Hindlimb muscle (tissue), 1 donor: Measurements from ENCODE around the gene AGTR1. TPM values are rescaled to one million over a fixed set of nuclear protein-coding genes. Genes with fewer than 3 reads are reported as not detected.
"Not testable (repeated sequence)": the region's sequence is repeated elsewhere in the genome, so short reads cannot be mapped to it uniquely, and the experiment has no call there.

ENCODE experiments used
- DNase-seq: peaks from one replicate; pipeline ENCODE4 v3.0.0-alpha.2; 2013
- polyA plus RNA-seq: library from polyadenylated mRNA; unstranded; fragments of 120-200 nt; gene quantifications from one replicate; pipeline ENCODE4 v1.2.1, GENCODE V29; 2013; ENCODE audit not compliant: insufficient read length

AGTR1 gene
- polyA plus RNA-seq, 1 donor = 31.0 TPM

DNA sequence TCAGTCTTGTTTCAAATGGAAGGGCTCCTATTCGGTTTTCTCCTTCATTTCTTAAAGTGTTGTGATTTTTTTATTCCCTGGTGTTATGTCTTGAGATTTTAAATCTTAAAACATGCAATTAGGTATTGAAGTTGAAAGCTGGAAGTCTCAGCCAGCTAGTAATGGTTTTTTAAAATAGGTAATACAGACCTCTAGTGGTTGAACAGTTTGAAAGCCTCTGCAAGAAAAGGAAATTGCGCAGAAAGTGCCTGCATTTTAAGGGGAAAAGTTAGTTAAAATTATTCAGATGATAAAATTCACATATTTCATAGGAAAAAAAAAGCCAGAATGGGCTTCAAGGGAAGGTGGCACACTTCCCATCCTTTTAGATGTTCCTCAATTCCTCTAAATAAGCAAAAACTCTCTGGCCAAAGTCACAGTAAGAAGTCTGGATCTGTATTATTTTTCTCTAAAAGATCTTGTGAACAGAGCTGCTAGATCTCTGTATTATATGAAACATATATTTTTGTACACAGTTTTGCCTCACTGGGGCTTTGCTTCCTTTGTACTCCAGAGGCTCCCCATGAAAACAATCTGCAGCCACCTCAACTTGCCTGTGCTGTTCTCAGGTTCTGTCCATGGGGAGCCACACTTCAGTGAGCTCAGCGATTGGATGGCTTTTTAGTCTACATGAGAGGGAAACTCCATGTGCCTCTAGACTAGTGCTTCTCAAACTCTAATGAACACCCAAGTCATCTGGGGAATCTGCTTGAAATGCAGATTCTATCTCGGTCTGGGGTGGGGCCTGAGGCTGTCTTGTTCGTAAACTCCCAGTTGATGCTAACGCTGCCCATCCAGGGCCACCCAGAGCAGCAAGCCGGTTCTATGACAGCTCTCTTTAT is 21.5 kb downstream of the AGTR1 start:
- no peak for DNase-seq

DNA sequence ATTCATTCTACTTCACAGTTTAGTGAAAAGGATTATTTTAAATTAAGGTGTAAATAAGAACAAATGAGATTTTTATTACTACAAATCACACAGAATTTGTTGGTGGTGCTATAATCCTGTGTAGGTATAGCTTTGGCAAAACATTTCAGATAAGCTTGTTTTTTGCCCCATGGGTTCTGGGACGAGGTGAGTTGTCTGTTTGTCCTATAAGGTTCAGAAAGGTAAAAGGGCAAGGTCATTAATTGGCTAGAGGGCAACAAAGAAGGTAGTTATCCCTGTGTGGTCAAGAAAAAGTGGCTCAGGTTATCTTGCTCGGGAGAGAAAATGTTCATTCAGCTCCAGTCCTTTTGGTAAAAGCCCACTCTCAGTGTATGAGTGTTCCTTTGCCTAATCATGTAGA is 23.2 kb downstream of the AGTR1 start:
- no peak for DNase-seq

DNA sequence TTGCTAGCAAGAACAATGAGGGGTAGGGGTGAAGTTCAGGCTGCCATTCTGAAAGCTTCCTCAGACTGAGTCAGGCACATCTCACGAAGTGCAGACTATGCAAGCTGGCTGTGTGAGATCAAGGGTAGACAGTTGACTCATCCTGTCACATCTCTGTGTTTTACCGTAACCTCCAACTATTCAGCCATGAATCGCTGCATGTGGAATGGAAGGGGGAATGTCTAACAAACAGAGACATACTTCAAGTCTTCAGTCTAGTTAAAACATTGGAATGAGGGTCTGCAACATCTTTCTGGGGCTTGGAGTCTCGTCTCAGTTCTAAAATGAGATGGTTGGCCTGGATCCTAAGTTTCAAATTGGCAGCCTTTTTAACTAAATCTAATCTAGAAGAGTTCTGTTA is 25.9 kb downstream of the AGTR1 start:
- DNase-seq = no peak

DNA sequence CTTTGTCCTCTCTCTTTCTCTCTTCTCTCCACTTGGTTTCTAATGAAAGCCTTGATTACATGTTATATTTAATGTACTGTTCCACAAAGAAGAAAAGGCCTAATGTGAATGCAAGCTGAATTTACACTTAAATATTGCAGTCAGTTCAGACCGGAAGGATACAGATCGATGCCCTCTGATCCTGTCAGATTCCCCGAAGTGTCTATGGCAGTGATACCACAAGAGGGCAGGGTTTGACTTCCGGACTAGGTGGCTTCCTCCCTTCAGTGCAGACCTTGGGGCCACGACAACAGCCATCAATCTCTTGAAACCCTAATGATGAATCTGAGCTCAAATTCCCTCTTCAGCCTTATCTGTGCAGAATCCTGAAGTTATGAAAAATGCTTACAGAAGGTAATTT is 29.5 kb downstream of the AGTR1 start:
- no peak for DNase-seq

DNA sequence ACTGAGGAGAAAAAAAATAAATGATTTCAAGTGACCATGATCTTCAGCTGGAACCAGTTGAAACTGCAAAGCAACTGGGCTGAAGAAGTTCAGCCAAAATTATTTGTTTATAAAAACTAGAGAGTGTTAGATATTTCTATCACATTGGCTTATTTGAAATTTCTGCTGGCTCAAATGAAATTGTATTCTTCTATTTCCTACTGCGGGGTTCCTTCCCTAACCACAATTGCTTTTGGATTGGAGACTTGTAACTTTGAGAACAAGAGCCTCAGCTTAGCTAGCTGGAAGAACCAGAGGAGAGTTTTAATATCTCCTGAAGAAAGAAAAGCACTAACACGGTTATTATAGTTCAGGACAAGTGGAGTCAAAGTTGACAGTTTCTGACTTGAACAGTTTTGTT is 31.1 kb downstream of the AGTR1 start:
- DNase-seq = no peak

DNA sequence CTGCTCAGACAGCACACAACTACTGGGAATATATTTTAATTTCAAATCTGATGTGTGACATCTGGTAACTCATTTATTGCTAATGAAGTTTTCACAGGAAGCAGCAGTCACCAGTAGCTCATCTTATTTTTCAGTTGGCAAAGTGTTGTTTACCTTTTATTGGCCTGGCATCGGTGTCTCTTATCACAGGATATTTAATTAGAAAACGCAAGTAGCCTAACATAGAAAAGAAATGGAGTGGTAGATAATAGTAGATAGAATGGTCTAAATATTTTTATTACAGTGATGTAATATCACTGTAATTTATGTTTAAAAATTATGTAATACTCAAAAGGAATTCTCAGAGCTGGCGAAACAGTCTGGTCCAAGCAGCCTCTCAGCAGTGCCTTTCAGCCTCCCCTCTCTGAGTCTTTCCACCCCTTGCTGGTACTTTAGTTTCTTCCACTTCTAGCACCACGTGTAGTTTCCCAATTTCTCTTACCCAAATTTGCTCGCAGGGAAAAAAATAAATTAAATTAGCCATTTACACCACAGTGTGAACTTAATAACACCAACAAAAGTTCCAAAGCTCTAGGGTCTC is 31.9 kb downstream of the AGTR1 start:
- DNase-seq = no peak

DNA sequence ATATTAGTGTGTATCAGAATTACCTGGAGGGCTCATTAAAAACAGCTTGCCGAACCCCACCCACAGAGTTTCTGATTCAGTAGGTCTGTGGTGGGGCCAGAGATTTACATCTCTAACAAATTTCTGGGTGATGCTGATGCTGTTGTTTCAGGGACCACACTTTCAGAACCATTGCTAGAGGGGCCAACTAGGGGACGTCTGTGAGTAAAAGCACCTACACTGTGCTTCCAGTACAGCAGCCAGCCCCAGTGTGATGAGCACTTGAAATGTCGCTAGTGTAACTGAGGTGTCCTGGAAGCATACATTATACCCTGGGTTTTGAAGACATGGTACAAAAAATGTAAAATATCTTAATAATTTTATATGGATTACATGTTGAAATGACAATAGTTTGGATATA is 33.0 kb downstream of the AGTR1 start:
- DNase-seq = no peak

DNA sequence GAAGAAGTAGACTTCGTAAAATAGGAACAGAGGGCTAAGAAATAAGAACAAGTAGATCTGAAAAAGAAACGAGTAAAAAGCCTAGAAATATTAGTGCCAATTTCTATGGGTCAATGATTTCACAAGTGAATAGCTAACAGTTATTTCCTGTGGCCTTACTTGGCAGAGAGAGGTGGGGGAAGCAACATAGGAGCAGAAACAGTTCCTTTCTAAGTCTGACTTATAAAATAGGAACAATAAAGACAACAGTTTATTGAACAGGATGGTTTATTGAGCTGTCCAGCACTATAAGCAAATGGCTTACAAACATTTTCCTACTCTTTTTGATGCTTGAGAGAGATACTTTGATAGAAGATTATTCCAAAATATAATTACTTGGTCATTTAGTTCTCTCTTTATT is 37.9 kb downstream of the AGTR1 start:
- no peak for DNase-seq

DNA sequence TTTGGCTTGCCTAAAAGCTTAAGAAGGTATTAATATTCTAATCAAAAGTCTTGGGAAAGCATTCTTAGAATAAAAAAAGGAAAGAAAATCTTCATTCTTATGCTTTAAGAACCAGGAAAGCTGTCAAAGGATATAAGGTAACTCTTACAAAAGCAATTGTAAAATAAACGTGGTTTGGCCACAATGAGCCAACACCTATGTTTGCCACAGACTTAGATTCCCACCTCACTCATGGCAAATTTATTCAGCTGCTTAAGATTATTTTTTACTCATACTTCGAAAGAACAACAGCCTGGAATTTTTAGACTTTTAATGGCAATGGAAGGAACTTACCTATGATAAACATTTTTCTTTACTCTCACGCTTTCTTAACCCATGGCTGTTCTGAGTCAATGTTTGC is 38.4 kb downstream of the AGTR1 start:
- DNase-seq = no peak

DNA sequence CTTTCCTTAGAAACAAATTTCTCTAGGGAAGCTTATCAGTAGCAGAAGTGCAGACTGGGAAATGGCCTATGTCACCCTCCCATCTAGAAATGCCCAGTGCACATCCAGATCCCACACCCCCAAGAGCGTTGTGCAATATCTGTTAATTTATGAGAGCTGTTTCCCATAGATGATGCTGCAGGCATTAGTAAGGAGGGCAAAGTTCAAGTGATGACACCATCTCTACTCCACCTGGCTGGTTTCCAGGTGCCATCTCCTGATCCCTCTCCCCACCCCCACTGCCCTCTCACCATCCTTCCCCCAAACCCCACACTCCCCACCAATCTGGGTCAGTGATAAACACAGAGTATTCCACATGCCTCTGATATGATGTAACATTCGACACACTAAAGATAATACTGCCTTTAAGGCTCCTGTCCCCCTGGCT is 39.4 kb downstream of the AGTR1 start:
- DNase-seq = no peak

DNA sequence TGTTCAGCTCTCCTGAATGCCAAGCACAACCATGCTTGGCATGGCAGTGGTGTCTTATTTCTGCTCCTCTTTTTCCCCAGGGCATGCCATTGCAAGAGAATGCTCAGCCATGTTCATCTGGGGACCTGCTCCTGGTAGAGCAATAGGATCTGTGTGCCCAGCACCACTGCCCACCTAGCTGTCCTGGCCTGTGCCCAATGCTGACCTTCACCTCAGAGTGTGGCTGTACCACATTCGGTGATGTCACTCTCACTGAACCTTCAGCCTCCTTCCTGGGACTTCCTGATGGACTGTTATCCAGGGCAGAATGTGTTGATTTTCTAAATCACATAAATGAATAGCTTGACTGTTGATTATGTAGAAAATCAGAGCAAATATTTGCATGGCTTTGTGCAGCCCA is 42.0 kb downstream of the AGTR1 start:
- no peak for DNase-seq

DNA sequence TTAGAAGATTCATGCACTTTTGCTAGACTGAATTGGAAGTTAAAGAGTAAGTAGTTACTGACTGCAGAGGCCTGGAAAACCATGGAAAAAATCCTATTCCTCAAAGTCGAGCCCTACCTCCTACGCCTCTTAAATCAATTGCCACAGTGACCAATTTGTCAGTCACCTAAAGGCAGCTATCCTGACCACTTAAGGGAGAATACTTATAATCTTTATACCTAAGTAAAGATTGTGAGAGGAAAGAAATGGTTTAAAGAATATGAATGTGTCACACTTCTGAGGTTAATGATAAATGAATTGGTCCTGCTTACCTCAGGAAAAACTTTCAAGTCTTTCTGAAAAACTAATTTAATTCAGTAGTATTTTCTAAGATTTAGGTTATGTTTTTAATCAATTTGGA is 42.6 kb downstream of the AGTR1 start:
- no peak for DNase-seq

DNA sequence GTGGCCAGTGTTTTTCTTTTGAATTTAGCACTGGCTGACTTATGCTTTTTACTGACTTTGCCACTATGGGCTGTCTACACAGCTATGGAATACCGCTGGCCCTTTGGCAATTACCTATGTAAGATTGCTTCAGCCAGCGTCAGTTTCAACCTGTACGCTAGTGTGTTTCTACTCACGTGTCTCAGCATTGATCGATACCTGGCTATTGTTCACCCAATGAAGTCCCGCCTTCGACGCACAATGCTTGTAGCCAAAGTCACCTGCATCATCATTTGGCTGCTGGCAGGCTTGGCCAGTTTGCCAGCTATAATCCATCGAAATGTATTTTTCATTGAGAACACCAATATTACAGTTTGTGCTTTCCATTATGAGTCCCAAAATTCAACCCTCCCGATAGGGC is 43.5 kb downstream of the AGTR1 start:
- no peak for DNase-seq

DNA sequence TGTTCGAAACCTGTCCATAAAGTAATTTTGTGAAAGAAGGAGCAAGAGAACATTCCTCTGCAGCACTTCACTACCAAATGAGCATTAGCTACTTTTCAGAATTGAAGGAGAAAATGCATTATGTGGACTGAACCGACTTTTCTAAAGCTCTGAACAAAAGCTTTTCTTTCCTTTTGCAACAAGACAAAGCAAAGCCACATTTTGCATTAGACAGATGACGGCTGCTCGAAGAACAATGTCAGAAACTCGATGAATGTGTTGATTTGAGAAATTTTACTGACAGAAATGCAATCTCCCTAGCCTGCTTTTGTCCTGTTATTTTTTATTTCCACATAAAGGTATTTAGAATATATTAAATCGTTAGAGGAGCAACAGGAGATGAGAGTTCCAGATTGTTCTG is 44.4 kb downstream of the AGTR1 start:
- no peak for DNase-seq

DNA sequence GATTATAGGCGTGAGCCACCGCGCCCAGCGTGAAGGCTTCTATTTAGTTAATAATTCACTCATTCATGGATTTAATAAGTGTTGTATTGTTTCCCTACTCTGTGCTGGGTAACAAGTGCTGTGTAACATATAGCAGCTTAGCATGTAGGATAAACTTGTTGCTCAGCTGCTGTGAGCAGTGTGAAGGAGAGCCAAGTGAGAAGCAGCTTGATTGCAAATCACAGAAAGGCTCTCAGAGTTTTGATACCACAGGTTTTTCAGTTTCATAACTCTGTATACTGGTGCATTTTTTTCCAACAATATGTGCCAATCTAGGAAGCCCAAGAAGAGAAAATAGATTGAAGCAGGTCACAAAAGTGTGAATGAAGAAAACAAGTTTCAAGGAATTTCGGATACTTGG is 48.4 kb downstream of the AGTR1 start:
- DNase-seq = no peak

DNA sequence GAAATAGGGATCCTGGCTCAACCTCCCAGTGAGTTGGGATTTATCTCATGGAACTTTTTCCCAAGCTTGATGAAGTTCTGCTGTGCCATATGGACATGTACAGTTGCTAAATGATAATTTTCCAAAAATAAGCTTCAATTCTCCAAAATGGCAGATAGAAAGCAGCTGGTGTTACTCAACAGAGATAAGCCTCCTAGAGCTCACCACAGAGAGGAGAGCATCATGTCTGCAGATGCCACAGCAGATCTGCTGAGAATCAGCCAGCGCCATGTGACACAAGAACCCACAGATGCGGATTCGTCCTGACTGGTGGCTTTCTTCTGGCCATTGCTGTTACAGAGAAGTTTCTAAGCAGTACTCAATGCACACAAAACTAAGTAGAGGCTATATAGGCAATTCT is 50.6 kb downstream of the AGTR1 start:
- no peak for DNase-seq

DNA sequence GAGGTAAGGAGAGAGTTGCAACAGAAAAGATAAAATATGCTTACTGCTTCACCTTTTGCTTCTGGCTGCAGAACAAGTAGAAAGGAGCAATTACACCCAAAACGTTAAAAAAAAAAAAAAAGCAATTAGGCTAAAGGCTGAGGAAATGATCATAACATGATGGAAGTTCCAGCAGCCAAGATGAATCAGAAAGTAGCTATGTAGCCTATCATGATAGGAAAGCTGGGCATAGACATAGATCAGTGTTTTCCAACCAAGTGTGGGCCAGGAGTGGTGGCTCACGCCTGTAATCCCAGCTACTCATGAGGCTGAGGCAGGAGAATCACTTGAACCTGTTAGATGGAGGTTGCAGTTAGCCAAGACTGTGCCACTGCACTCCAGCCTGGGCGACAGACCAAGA is 52.6 kb downstream of the AGTR1 start:
- no peak for DNase-seq

DNA sequence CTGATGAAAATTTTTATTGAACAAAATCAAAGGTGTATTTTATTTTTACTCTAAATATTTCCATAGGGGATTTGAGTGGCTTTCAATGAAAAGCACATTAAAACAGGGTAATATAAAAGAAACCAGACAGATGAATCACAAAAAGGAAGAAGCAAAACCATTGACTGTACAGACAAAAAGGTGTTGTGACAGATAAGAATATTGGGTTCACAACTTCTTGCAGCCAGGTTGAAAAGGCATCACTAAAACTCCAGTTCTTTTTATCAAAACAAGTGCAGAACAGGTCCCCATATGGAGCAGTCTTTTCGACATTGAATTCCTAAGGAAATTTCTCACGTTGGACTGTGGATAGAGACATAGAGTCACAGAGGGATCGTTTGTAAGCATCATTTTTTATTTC is 53.8 kb downstream of the AGTR1 start:
- DNase-seq = no peak

DNA sequence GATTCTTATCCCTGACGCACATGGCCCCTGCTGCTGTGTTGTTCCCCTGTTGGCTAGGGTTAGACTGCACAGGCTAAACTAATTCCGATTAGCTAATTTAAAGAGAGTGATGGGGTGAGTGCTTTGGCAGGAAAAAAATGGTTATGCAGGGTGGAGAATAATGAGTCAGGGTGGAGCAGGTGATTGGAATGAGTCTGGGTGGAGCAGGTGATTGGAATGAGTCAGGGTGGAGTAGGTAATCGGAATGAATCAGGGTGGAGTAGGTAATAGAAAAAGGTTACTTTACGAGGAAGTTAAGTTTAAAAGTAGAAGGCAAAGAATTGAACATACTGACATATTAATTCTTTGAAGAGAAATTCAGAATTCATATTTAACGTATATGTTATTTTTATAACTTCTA is 55.7 kb downstream of the AGTR1 start:
- DNase-seq = not testable (repeated sequence)

DNA sequence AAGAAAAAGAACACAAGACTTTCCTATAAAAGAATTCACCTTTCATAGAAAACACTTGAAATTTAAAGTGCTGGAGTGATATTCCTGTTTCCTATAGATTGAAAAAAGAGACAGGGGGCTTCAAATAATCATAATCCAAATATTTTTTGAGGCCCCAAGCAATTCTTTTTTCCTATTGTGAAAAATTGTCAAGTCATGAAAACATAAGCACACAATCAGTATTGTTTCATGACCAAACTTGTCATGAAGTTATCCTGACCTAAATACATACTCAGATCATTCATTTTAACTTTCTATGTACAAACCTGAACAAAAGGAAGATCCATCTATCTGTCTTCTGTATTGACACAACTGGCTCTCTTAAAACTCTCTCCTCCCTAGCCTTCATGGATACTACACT is 57.9 kb downstream of the AGTR1 start:
- DNase-seq = no peak

DNA sequence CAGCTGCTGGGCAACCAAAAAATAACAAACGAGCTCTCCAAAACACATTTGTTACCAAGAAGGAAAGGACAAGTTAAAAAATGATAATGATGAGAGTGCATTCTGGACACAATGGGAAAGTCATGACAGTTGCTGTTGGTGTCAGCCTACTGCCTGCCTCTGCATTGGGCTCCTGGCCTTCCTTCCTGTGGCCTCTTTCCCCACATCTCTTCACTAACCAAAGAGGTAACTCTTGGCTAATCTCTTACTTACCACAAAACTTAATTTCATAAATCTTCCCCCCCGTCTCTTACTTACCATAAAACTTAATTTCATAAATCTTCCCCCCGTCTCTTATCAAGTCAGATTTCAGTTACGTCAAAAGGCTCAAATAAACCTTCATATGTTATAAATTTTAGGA is 58.6 kb downstream of the AGTR1 start:
- DNase-seq = no peak

DNA sequence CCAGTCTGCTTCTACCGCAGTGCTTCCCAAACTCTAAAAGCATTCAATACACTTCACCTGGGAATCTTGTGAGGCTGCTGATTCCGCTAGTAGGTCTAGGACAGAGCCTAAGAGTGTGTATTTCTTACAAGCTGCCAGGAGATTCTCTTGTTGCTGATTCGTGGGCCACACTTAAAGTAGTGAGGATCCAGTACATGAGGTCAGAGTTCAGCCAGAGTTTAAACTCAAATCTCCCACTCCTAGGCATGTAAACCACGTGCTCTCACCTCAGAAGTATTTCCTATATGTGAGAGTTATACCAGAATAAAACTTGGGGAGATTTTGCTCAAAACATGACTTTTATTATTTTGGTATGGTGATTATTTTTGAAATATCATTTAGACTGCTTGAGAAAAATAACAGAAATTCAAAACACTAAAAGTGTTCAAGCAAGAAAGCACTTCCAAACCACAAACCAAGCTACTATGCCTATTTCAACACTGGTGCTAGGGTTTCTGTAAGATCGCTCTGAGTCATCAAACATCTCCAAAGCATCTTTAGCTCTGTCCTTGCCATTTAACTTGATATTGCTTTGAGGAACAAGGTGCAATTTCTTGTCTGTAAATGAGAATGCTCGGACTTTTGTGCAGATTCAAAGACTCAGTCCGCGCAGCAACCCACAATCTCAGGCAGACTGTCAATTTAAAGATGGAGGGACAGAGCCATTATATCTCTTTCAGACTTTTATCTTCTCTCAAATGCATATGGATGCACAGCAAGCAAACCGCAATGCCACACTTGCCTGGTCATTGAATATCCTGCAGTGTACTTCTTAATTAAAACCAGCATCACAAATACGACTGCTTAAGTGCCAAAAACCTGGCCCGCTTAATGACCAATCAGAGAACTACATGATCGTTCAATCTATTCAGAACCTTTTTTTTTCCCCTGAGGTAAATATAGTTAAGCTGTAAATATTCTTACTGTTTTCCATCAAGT is 59.8 kb downstream of the AGTR1 start:
- no peak for DNase-seq

DNA sequence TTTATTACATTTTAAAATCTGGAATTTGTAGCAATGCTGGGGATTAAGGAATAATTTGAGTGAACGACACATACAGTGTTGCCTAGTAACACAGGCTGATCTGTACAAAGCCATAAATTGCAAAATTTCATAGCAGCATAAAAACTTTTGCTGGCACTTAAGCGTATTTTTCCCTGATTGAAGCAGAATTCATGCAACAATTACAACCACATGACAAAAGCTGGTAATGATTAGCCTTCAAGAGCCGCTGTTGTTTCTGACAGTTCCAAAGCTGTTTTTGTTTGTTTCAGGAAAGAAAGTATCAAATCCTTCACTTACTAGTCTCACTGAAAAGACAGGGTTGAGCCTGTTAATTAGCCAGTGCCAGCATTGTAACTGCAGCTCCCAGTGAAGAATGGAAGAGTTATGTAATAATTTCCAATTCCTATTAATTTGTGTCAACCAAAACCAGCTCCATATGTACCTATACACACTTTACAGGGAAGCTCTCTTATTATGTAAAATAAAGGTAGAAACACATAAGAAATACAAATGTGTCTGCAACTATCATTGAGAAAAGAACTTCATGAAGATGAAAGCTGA is 60.7 kb downstream of the AGTR1 start:
- DNase-seq = no peak
